ENCODE measurements around the gene CFAP100.

Gene CFAP100

DNA sequence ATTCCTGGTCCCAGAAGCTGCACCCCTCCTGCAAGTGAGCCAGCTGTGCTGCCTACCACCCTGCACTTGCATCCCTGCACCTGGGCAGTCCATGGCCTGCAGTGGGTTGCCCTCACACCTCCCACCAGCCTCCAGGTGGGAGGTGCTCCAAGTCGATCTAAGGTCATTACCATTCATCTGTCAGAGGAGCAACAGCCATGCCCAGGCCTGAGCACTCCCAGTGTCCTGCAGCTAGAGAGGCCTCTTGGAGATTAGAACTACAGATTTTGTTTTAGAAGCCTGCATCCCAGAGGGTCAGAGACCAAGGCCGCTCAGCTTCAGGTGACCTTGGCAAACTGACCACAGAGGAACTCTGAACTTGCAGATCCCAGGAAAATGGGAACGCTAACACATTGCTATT lies 90.0 kb downstream of the CFAP100 start:
- no peaks in the 10 kb centered on the region for H3K27me3 ChIP-seq (ENCODE audit: low read depth)
- H3K9me3 ChIP-seq = no peaks in the 10 kb centered on the region
- in situ Hi-C loops (cut with MboI; ENCODE audit: low sequenced_read_pairs) = no loop called here
- DNase-seq (ENCODE audit: low spot score in 2 of 2) = no peak
- no peak overlapping the region for H3K4me3 ChIP-seq
- H3K36me3 ChIP-seq (replicated peaks) = no peaks in the 10 kb centered on the region
- H3K4me1 ChIP-seq = peaks cover 12% of the 10 kb centered on the region

DNA sequence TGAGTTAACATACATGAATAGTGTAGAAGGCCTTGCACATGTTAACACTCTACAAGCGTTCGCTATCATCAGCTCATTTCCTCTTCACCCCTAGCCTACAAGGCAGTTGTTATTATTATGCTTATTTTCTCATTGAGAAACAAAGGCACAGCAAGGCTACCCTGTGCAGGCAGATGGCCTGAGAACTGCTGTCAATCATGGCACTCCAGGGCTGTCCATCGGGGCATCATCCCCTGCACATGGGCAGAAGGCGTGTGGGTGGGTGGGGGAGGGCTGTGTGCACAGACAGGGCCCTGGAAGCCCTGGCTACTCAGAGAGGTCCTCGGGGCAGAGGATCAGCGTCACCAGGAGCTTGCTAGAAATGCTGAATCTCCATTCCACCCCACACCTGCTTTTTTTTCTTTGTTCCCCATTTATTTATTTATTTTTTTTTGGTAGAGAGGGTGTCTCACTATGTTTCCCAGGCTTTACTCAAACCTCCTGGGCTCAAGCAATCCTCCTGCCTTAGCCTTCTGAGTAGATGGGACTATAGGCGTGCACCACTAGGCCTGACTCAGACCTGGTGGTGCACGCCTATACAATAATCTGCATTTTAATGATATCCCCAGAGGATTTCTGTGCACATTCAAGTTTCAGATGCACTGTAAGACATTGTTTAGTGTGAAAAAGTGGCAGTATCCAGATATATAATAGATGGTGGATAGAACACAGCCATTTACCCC lies 90.6 kb downstream of the CFAP100 start:
- Histone ChIP-seq H3K27me3 (ENCODE audit: low read depth) (no peaks in the 10 kb centered on the region), H3K4me1 (peaks cover 12% of the 10 kb centered on the region), H3K4me3 (no peak overlapping the region), H3K36me3 (replicated peaks) (no peaks in the 10 kb centered on the region), H3K9me3 (no peaks in the 10 kb centered on the region)
- in situ Hi-C loops (cut with MboI; ENCODE audit: low sequenced_read_pairs) = no loop called here
- peak; percentile 52 to 61 for DNase-seq (ENCODE audit: low spot score in 2 of 2)

GRCh38 chr3:126485956-126486355 lies 91.2 kb downstream of the CFAP100 start:
- no peak overlapping the region for H3K4me3 ChIP-seq
- no peaks in the 10 kb centered on the region for H3K27me3 ChIP-seq (ENCODE audit: low read depth)
- H3K9me3 ChIP-seq = no peaks in the 10 kb centered on the region
- no peak for DNase-seq (ENCODE audit: low spot score in 2 of 2)
- in situ Hi-C loops (cut with MboI; ENCODE audit: low sequenced_read_pairs) = no loop called here
- H3K4me1 ChIP-seq = peaks cover 12% of the 10 kb centered on the region
- H3K36me3 ChIP-seq (replicated peaks) = no peaks in the 10 kb centered on the region
